AG09319 (cell line): ENCODE results near the gene NTMT1.
"Not testable (repeated sequence)": the region's sequence is repeated elsewhere in the genome, so short reads cannot be mapped to it uniquely, and the experiment has no call there.

ENCODE experiments used
- DNase-seq: peaks from one replicate; pipeline ENCODE4 v3.0.0-alpha.2; 2010; ENCODE audit warnings: low read depth; ENCODE audit errors: extremely low read depth
- CTCF ChIP-seq: IDR thresholded peaks from 2 replicates; pipeline ENCODE4 v1.5.1; 2011; ENCODE audit warnings: low read depth, mild to moderate bottlenecking, inconsistent platforms, low read length, moderate library complexity

NTMT1 gene

GRCh38 chr9:129635099-129636065 is 9.4 kb downstream of the NTMT1 start:
- DNase-seq = no peak
- no peak for TF ChIP-seq CTCF

- not testable (repeated sequence) for DNase-seq
These were observed 10.4 kb downstream of the NTMT1 start for GRCh38 chr9:129636343-129636742.

GRCh38 chr9:129637102-129637501 is 11.1 kb downstream of the NTMT1 start:
- DNase-seq = no peak
- TF ChIP-seq CTCF = no peak

- no peak for TF ChIP-seq CTCF
- no peak for DNase-seq
These were observed 11.9 kb downstream of the NTMT1 start for GRCh38 chr9:129637673-129638439.

- no peak for DNase-seq
- TF ChIP-seq CTCF = no peak
These were observed 13.2 kb downstream of the NTMT1 start for GRCh38 chr9:129639034-129639630.

- TF ChIP-seq CTCF = no peak
- DNase-seq = no peak
These were observed 13.8 kb downstream of the NTMT1 start for GRCh38 chr9:129639756-129640085.

GRCh38 chr9:129640086-129640870 is 14.3 kb downstream of the NTMT1 start:
- TF ChIP-seq CTCF = no peak
- no peak for DNase-seq
